HT1080 (cell line): ENCODE measurements around the gene ROR1. TPM values are rescaled to one million over a fixed set of nuclear protein-coding genes. Genes with fewer than 3 reads are reported as not detected.

Experiments used
- DNase-seq: peaks from one replicate; pipeline ENCODE4 v3.0.0-alpha.2; 2015; ENCODE audit warnings: low read depth
- total RNA-seq: library from RNA; depleted of rRNA; stranded (reverse); fragments of >200 nt; shearing (Covaris generic); gene quantifications from 2 replicates; pipeline ENCODE4 v1.2.3, GENCODE V29; 2014

ROR1 gene
- total RNA-seq, 1 experiment from 2014 or later = 2.9 TPM

- peak; percentile 17 for DNase-seq
Observed at GRCh38 chr1:64171246-64171645, 397.4 kb downstream of the ROR1 start.

GRCh38 chr1:64171797-64172281, 398.0 kb downstream of the ROR1 start:
- DNase-seq = peak; percentile 73

GRCh38 chr1:64172458-64172983, 398.7 kb downstream of the ROR1 start:
- DNase-seq = no peak

GRCh38 chr1:64173336-64173940, 399.6 kb downstream of the ROR1 start:
- no peak for DNase-seq

- DNase-seq = no peak
Observed at GRCh38 chr1:64175639-64176038, 401.8 kb downstream of the ROR1 start.

- no peak for DNase-seq
Observed at GRCh38 chr1:64176659-64177058, 402.8 kb downstream of the ROR1 start.

GRCh38 chr1:64179588-64179987, 405.8 kb downstream of the ROR1 start:
- DNase-seq = no peak

- no peak for DNase-seq
Observed at GRCh38 chr1:64182207-64182606, 408.4 kb downstream of the ROR1 start.

GRCh38 chr1:64183395-64184002, 409.7 kb downstream of the ROR1 start:
- no peak for DNase-seq

- no peak for DNase-seq
Observed at GRCh38 chr1:64184003-64184440, 410.2 kb downstream of the ROR1 start.

- DNase-seq = no peak
Observed at GRCh38 chr1:64186138-64186897, 412.5 kb downstream of the ROR1 start.

- no peak for DNase-seq
Observed at GRCh38 chr1:64186898-64187280, 413.1 kb downstream of the ROR1 start.

GRCh38 chr1:64187646-64188045, 413.8 kb downstream of the ROR1 start:
- peak; percentile 16 for DNase-seq

- no peak for DNase-seq
Observed at GRCh38 chr1:64192290-64192689, 418.5 kb downstream of the ROR1 start.

GRCh38 chr1:64194168-64195080, 420.6 kb downstream of the ROR1 start:
- DNase-seq = no peak

GRCh38 chr1:64195081-64195395, 421.2 kb downstream of the ROR1 start:
- no peak for DNase-seq

- DNase-seq = no peak
Observed at GRCh38 chr1:64196074-64196870, 422.5 kb downstream of the ROR1 start.

GRCh38 chr1:64197076-64197475, 423.3 kb downstream of the ROR1 start:
- no peak for DNase-seq

- DNase-seq = peak; percentile 26
Observed at GRCh38 chr1:64199154-64199553, 425.3 kb downstream of the ROR1 start.

GRCh38 chr1:64200064-64200463, 426.2 kb downstream of the ROR1 start:
- DNase-seq = no peak
